K562 (cell line): ENCODE results near the gene SLC25A20. TPM values are rescaled to one million over a fixed set of nuclear protein-coding genes. Genes with fewer than 3 reads are reported as not detected.

Experiments used
- ATAC-seq: fragments of 200-7000 bp; cut with Tn5 transposase; 3 replicates; pipeline ENCODE4 v1.9.1; 2020; ENCODE audit warnings: moderate library complexity
- BruUV-seq: library from RNA; stranded (reverse); fragments of 400-500 nt; replicated peaks from 2 replicates; lab custom pipeline; 2021; lab: Mats Ljungman, UMichigan
- CTCF ChIA-PET: fragments of 300-600 bp; formaldehyde crosslinking; extraction: SDS; loops from one replicate; lab custom pipeline; 2021; ENCODE audit warnings: low intra/inter-chr PET ratio; lab: Yijun Ruan, JAX
- POLR2A ChIA-PET: fragments of 300-600, 350-650 bp; sonication (Branson Sonifier 250); formaldehyde crosslinking; extraction: SDS; loops from one replicate; lab custom pipeline; 2021; ENCODE audit warnings: antibody characterized with exemption, inconsistent platforms; lab: Yijun Ruan, JAX
- DNase-seq, 4 experiments: peaks; one replicate each; pipeline versions ENCODE4 v3.0.0 to v3.0.0-alpha.2; 2011 to 2018; ENCODE audit warnings: low spot score in 3 of 4, mixed read lengths in 3 of 4; ENCODE audit errors: extremely low read depth in 1 of 4
- FAIRE-seq: peaks from 2 replicates; lab custom pipeline; 2011; peaks lifted over from hg19 to GRCh38; lab: Jason Lieb, UNC
- H2AFZ ChIP-seq: 2 replicates; pipeline ENCODE4 v1.6.0; 2011; ENCODE audit warnings: low read depth, low read length, control low read depth, inconsistent platforms
- H3K27ac ChIP-seq: fragments of 200-600 bp; 3 replicates; pipeline ENCODE4 v1.8.0; 2011; ENCODE audit warnings: low read depth, mild to moderate bottlenecking, control low read depth, inconsistent platforms, low read length, moderate library complexity, mixed read lengths; ENCODE audit errors: extremely low read depth
- H3K27me3 ChIP-seq, 2 experiments: fragments of 300-600 bp in 1 of 2; 2 replicates in 1 of 2; 3 replicates in 1 of 2; pipeline versions ENCODE4 v1.6.0 to v1.8.0; 2011; ENCODE audit warnings: inconsistent platforms in 2 of 2, low read length in 2 of 2, mild to moderate bottlenecking in 1 of 2, mixed read lengths in 1 of 2, moderate library complexity in 1 of 2; ENCODE audit not compliant: control insufficient read depth in 2 of 2, insufficient read depth in 2 of 2
- H3K36me3 ChIP-seq: fragments of 300-600 bp; 3 replicates; pipeline ENCODE4 v1.8.0; 2011; ENCODE audit warnings: mild to moderate bottlenecking, low read length, inconsistent platforms; ENCODE audit not compliant: control insufficient read depth, insufficient read depth
- H3K4me1 ChIP-seq, 2 experiments: fragments of 200-600 bp in 1 of 2; replicated peaks in 1 of 2; 2 replicates in 1 of 2; 3 replicates in 1 of 2; pipeline versions ENCODE4 v1.5.1 to v1.8.0; 2011; ENCODE audit warnings: inconsistent platforms in 2 of 2, low read length in 2 of 2, mild to moderate bottlenecking in 1 of 2, mixed read lengths in 1 of 2, moderate library complexity in 1 of 2; ENCODE audit not compliant: control insufficient read depth in 2 of 2, insufficient read depth in 2 of 2
- H3K4me2 ChIP-seq: 2 replicates; pipeline ENCODE4 v1.6.1; 2011; ENCODE audit warnings: low read length, control low read depth, inconsistent platforms, mixed read lengths; ENCODE audit not compliant: insufficient read depth
- H3K4me3 ChIP-seq: fragments of 200-600 bp; sonication (generic), shearing (Covaris generic); 2 replicates; pipeline ENCODE4 v1.5.1; 2016; ENCODE audit warnings: control low read depth, inconsistent platforms
- H3K79me2 ChIP-seq: fragments of 200-600 bp; 3 replicates; pipeline ENCODE4 v1.8.0; 2011; ENCODE audit warnings: low read length, inconsistent platforms; ENCODE audit not compliant: control insufficient read depth, insufficient read depth
- H3K9ac ChIP-seq, 2 experiments: 2 replicates each; pipeline versions ENCODE4 v1.6.0 to v1.6.1; 2011; ENCODE audit warnings: low read depth in 2 of 2, low read length in 2 of 2, control low read depth in 1 of 2, inconsistent platforms in 1 of 2, mild to moderate bottlenecking in 1 of 2, mixed read lengths in 1 of 2; ENCODE audit not compliant: insufficient read depth in 1 of 2
- H3K9me1 ChIP-seq: one replicate; pipeline ENCODE4 v1.6.0; 2011; ENCODE audit warnings: inconsistent platforms, mild to moderate bottlenecking, low read length, moderate library complexity; ENCODE audit not compliant: control insufficient read depth, insufficient read depth
- H3K9me3 ChIP-seq: replicated peaks from 2 replicates; pipeline ENCODE4 v1.5.1; 2011; ENCODE audit warnings: low read depth, low read length, inconsistent platforms; ENCODE audit not compliant: control insufficient read depth, insufficient read depth
- H4K20me1 ChIP-seq: replicated peaks from 2 replicates; pipeline ENCODE4 v1.6.1; 2011; ENCODE audit warnings: low read length, inconsistent platforms, mixed read lengths; ENCODE audit not compliant: control insufficient read depth, insufficient read depth
- CLOCK ChIP-seq: fragments of 250-450 bp; sonication (Bioruptor Pico); IDR thresholded peaks from 2 replicates; pipeline ENCODE4 v1.4.0; 2020; ENCODE audit warnings: mild to moderate bottlenecking, moderate library complexity, borderline replicate concordance
- COPS2 ChIP-seq: fragments of 450-650 bp; conservative IDR thresholded peaks from 2 replicates; pipeline ENCODE4 v1.6.1; 2016; ENCODE audit warnings: mild to moderate bottlenecking, moderate library complexity
- KAT8 ChIP-seq: fragments of 450-650 bp; IDR thresholded peaks from 2 replicates; pipeline ENCODE4 v1.6.1; 2016; ENCODE audit warnings: low read depth, mild to moderate bottlenecking
- MAFF ChIP-seq: IDR thresholded peaks from 2 replicates; pipeline ENCODE4 v1.6.1; 2012; ENCODE audit warnings: low read length, improper control_type of control experiment
- NR2F6 ChIP-seq: fragments of 450-650 bp; formaldehyde crosslinking; IDR thresholded peaks from 2 replicates; pipeline ENCODE4 v1.4.0; 2020; ENCODE audit warnings: mild to moderate bottlenecking
- NR4A1 ChIP-seq, 2 experiments: fragments of 250-450 bp in 1 of 2; fragments of 450-650 bp in 1 of 2; sonication (Bioruptor Pico) in 1 of 2; IDR thresholded peaks; 2 replicates each; pipeline versions ENCODE4 v1.4.0 to v1.6.1; 2016 to 2020; ENCODE audit warnings: mild to moderate bottlenecking in 2 of 2, missing compliant biosample characterization in 1 of 2, missing genetic modification characterization in 1 of 2, moderate library complexity in 1 of 2
- POLR2B ChIP-seq: fragments of 450-650 bp; IDR thresholded peaks from 2 replicates; pipeline ENCODE4 v1.6.1; 2018; ENCODE audit warnings: low read depth; ENCODE audit not compliant: partially characterized antibody
- RAD51 ChIP-seq: fragments of 450-650 bp; IDR thresholded peaks from 2 replicates; pipeline ENCODE4 v1.7.1; 2016; ENCODE audit warnings: low read depth, mild to moderate bottlenecking, borderline replicate concordance
- SPI1 ChIP-seq: IDR thresholded peaks from 2 replicates; pipeline ENCODE4 v1.6.1; 2011; ENCODE audit warnings: low read depth, low read length, control low read depth, borderline replicate concordance
- TCFL5 ChIP-seq: fragments of 250-450 bp; sonication (Bioruptor Pico); conservative IDR thresholded peaks from 2 replicates; pipeline ENCODE4 v1.6.1; 2021; ENCODE audit warnings: mild to moderate bottlenecking, moderate library complexity, matching md5 sums
- THAP12 ChIP-seq: fragments of 250-450 bp; sonication (Bioruptor Pico); IDR thresholded peaks from 2 replicates; pipeline ENCODE4 v1.9.0; 2021; ENCODE audit warnings: mild to moderate bottlenecking, inconsistent platforms
- TRIM24 ChIP-seq, 2 experiments: fragments of 450-650 bp; IDR thresholded peaks; 2 replicates each; pipeline ENCODE4 v1.6.1; 2016
- ZBTB2 ChIP-seq: fragments of 450-650 bp; IDR thresholded peaks from 2 replicates; pipeline ENCODE4 v1.6.1; 2016; ENCODE audit warnings: antibody characterized with exemption
- ZNF239 ChIP-seq: fragments of 250-450 bp; sonication (Bioruptor Pico); IDR thresholded peaks from 2 replicates; pipeline ENCODE4 v1.4.0; 2020; ENCODE audit warnings: mild to moderate bottlenecking
- ZSCAN29 ChIP-seq: fragments of 450-650 bp; IDR thresholded peaks from 2 replicates; pipeline ENCODE4 v1.6.1; 2017
- WGBS: fragments of 100-300 bp; shearing (Covaris generic); methylation state at CpG from one replicate; pipeline ENCODE4 v1.1.6; 2016; ENCODE audit warnings: low coverage, mixed read lengths; ENCODE audit not compliant: insufficient coverage; ENCODE audit errors: missing lambda C conversion rate; 5-methylcytosine and 5-hydroxymethylcytosine counted together
- in situ Hi-C: fragments of 300-500 bp; cut with MboI; formaldehyde crosslinking; loops from 4 replicates; pipeline ENCODE4 v1.15.0; 2018; ENCODE audit warnings: inconsistent platforms, mixed read lengths
- intact Hi-C: fragments of 100-400 bp; cut with micrococcal nuclease; formaldehyde crosslinking; loops from 2 replicates; pipeline ENCODE4 v1.14.2; 2022
- polyA plus RNA-seq, 8 experiments: library from polyadenylated mRNA; depleted of rRNA in 4 of 8; stranded (reverse) in 5 of 8; unstranded in 3 of 8; fragments of >200 nt; fragmentation: Nextera tagmentation in 2 of 8; fragmentation: Illumina TruSeq in 1 of 8; extraction: Ambion mirVana in 2 of 8; extraction: Trizol in 1 of 8; gene quantifications; 2 replicates each; pipeline versions ENCODE4 v1.2.1 to v1.2.3, GENCODE V29; 2011 to 2014; ENCODE audit warnings: inconsistent platforms in 1 of 8, missing spikeins in 1 of 8
- total RNA-seq, 7 experiments: library from RNA; depleted of rRNA in 6 of 7; stranded (reverse); fragments of >200 nt in 6 of 7; fragmentation: Illumina TruSeq in 2 of 7; extraction: Trizol in 2 of 7; gene quantifications; 2 replicates each; pipeline versions ENCODE4 v1.2.1 to v1.2.3, GENCODE V29; 2011 to 2021; ENCODE audit warnings: low replicate concordance in 1 of 7
- TF ChIP-seq, protein P1 (sequence below), 3 experiments: fragments of 200-800 bp in 1 of 3; sonication (Bioruptor generic) in 1 of 3; sonication (generic) in 1 of 3; formaldehyde crosslinking in 1 of 3; IDR thresholded peaks; 2 replicates each; pipeline versions ENCODE4 v1.6.1 to v1.8.0; 2016 to 2022; ENCODE audit warnings: mild to moderate bottlenecking in 2 of 3, missing compliant biosample characterization in 2 of 3, missing genetic modification characterization in 2 of 3, missing genetic modification reagents in 1 of 3

Gene SLC25A20
- total and polyA plus RNA-seq, 9 of the 15 experiments (the other 6 are each of a cell fraction or from before 2014, with no cell fraction given) = 14.3 to 48.1 (median 21.6) TPM

GRCh38 chr3:48857641-48858040 is 41.0 kb downstream of the SLC25A20 start:
- H3K4me3 ChIP-seq = no peak overlapping the region
- no peaks in the 10 kb centered on the region for H3K27me3 ChIP-seq
- H3K79me2 ChIP-seq = no peaks in the 10 kb centered on the region
- POLR2A ChIA-PET = no interaction called here
- peaks cover 4 to 9% of the 10 kb centered on the region in 2 experiments; a peak in 3 of 5 replicates for H3K4me1 ChIP-seq
- no peaks in the 10 kb centered on the region for H4K20me1 ChIP-seq
- no peaks in the 10 kb centered on the region for H3K9me1 ChIP-seq
- 58% methylated on average over 2 of the region's 2 CpGs for WGBS
- H3K9ac ChIP-seq = no peak overlapping the region
- no peaks in the 10 kb centered on the region for H3K9me3 ChIP-seq
- DNase-seq (no peak), ATAC-seq (no peak), FAIRE-seq (no peak)
- in situ Hi-C loops (no loop called here), intact Hi-C loops (no loop called here)
- H2AFZ ChIP-seq = no peak overlapping the region
- no peak overlapping the region for H3K4me2 ChIP-seq
- no TSS peak for BruUV-seq
- 0 out of 3 replicates have a peak, but pooled peaks cover 7% of the 10 kb centered on the region for H3K36me3 ChIP-seq
- H3K27ac ChIP-seq = no peak overlapping the region
- CTCF ChIA-PET = interaction anchor here (0.7 kb wide), 1 partner anchor 40 kb away, joined by 4 read pairs; no protein-coding TSS in a partner anchor
- no peak for TF ChIP-seq RAD51
- TF ChIP-seq ZSCAN29 = no peak
- TF ChIP-seq ZNF239 (CRISPR knock-in tag) = no peak
- TF ChIP-seq KAT8 = no peak
- TF ChIP-seq, protein P1, sequence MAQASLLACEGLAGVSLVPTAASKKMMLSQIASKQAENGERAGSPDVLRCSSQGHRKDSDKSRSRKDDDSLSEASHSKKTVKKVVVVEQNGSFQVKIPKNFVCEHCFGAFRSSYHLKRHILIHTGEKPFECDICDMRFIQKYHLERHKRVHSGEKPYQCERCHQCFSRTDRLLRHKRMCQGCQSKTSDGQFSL (CRISPR knock-in tag; IDR thresholded peaks at IDR 0.05) = no peak
- TF ChIP-seq, protein P1 (tag; IDR thresholded peaks at IDR 0.05) = no peak
- no peak for TF ChIP-seq NR2F6
- no peak for TF ChIP-seq TRIM24 (IDR thresholded peaks at IDR 0.05)
- TF ChIP-seq THAP12 (CRISPR knock-in tag) = no peak
- TF ChIP-seq TCFL5 (CRISPR knock-in tag) = no peak
- no peak for TF ChIP-seq NR4A1 (CRISPR knock-in tag; IDR thresholded peaks at IDR 0.05)
- TF ChIP-seq NR4A1 (tag; IDR thresholded peaks at IDR 0.05) = no peak
- TF ChIP-seq COPS2 = no peak
- TF ChIP-seq ZBTB2 = no peak
- TF ChIP-seq POLR2B = no peak
- no peak for TF ChIP-seq CLOCK
- no peak for TF ChIP-seq SPI1
- TF ChIP-seq MAFF = no peak
